Skin epidermis (tissue), 12 donors: ENCODE measurements around the gene VPS13D.

ENCODE experiments used
- H3K27ac ChIP-seq, 21 experiments: fragments of 200-600 bp; sonication (generic) in 11 of 21; one replicate each; pipeline ENCODE4 v1.5.0; 2020; ENCODE audit warnings: mild to moderate bottlenecking in 3 of 21, inconsistent platforms in 2 of 21, moderate library complexity in 2 of 21
- H3K4me3 ChIP-seq, 7 experiments: fragments of 200-600 bp; sonication (generic) in 2 of 7; one replicate each; pipeline ENCODE4 v1.5.0; 2020; ENCODE audit warnings: inconsistent platforms in 2 of 7, mild to moderate bottlenecking in 2 of 7, moderate library complexity in 1 of 7

VPS13D gene

GRCh38 chr1:12346483-12347151 lies 116.8 kb downstream of the VPS13D start:
- Histone ChIP-seq H3K27ac (peak overlapping the region in 3 of 21 experiments; percentile 38 to 87 (median 80)), H3K4me3 (no peak overlapping the region)

GRCh38 chr1:12348113-12348512 lies 118.3 kb downstream of the VPS13D start:
- H3K4me3 ChIP-seq: no peak overlapping the region
- H3K27ac ChIP-seq: no peak overlapping the region

GRCh38 chr1:12353981-12354380 lies 124.2 kb downstream of the VPS13D start:
- H3K4me3 ChIP-seq: no peak overlapping the region
- H3K27ac ChIP-seq: no peak overlapping the region

- no peak overlapping the region for H3K4me3 ChIP-seq
- no peak overlapping the region for H3K27ac ChIP-seq
Measured at GRCh38 chr1:12356004-12356890, 126.4 kb downstream of the VPS13D start.

GRCh38 chr1:12358499-12358898 lies 128.7 kb downstream of the VPS13D start:
- H3K27ac ChIP-seq: no peak overlapping the region

GRCh38 chr1:12359359-12360133 lies 129.7 kb downstream of the VPS13D start:
- Histone ChIP-seq H3K27ac (no peak overlapping the region), H3K4me3 (no peak overlapping the region)

More at GRCh38 chr1:12358499-12358898, 128.7 kb downstream of the VPS13D start:
- no peak overlapping the region for H3K4me3 ChIP-seq

- no peak overlapping the region for H3K4me3 ChIP-seq
- H3K27ac ChIP-seq: no peak overlapping the region
Measured at GRCh38 chr1:12368646-12369045, 138.8 kb downstream of the VPS13D start.

- Histone ChIP-seq H3K4me3 (no peak overlapping the region), H3K27ac (no peak overlapping the region)
Measured at GRCh38 chr1:12369258-12369657, 139.4 kb downstream of the VPS13D start.

GRCh38 chr1:12370333-12370975 lies 140.6 kb downstream of the VPS13D start:
- H3K4me3 ChIP-seq: no peak overlapping the region
- H3K27ac ChIP-seq: no peak overlapping the region

GRCh38 chr1:12371053-12371452 lies 141.2 kb downstream of the VPS13D start:
- H3K4me3 ChIP-seq: no peak overlapping the region
- H3K27ac ChIP-seq: no peak overlapping the region

GRCh38 chr1:12372180-12372579 lies 142.3 kb downstream of the VPS13D start:
- no peak overlapping the region for H3K27ac ChIP-seq
- H3K4me3 ChIP-seq: no peak overlapping the region

GRCh38 chr1:12372761-12373160 lies 142.9 kb downstream of the VPS13D start:
- H3K27ac ChIP-seq: no peak overlapping the region
- no peak overlapping the region for H3K4me3 ChIP-seq

GRCh38 chr1:12375133-12375829 lies 145.5 kb downstream of the VPS13D start:
- H3K4me3 ChIP-seq: no peak overlapping the region
- H3K27ac ChIP-seq: no peak overlapping the region

GRCh38 chr1:12376236-12377045 lies 146.6 kb downstream of the VPS13D start:
- no peak overlapping the region for H3K4me3 ChIP-seq
- H3K27ac ChIP-seq: no peak overlapping the region

- H3K27ac ChIP-seq: peak overlapping the region in 6 of 21 experiments; percentile 1 to 41 (median 14)
Measured at GRCh38 chr1:12380326-12381249, 150.8 kb downstream of the VPS13D start.

GRCh38 chr1:12383001-12383400 lies 153.2 kb downstream of the VPS13D start:
- H3K4me3 ChIP-seq: no peak overlapping the region
- H3K27ac ChIP-seq: peak overlapping the region in 1 of 21 experiments; percentile 62

More at GRCh38 chr1:12380326-12381249, 150.8 kb downstream of the VPS13D start:
- H3K4me3 ChIP-seq: no peak overlapping the region

GRCh38 chr1:12383786-12384185 lies 154.0 kb downstream of the VPS13D start:
- Histone ChIP-seq H3K4me3 (no peak overlapping the region), H3K27ac (peak overlapping the region in 7 of 21 experiments; percentile 4 to 62 (median 28))
